GM18499 (cell line): ENCODE results near the gene ZC3H12A.

Experiments used
- ATAC-seq: cut with Tn5 transposase; IDR thresholded peaks from one replicate; pipeline ENCODE4 v1.9.1; 2021; ENCODE audit warnings: moderate number of reproducible peaks; ENCODE audit not compliant: insufficient read depth, unreplicated experiment

The ZC3H12A gene

GRCh38 chr1:37477946-37478345 is 3.6 kb downstream of the ZC3H12A start:
- ATAC-seq, result no peak

GRCh38 chr1:37478451-37478881 is 4.1 kb downstream of the ZC3H12A start:
- ATAC-seq, result no peak

GRCh38 chr1:37478890-37479254 is 4.5 kb downstream of the ZC3H12A start:
- no peak for ATAC-seq

- no peak for ATAC-seq
These were observed 5.1 kb downstream of the ZC3H12A start for GRCh38 chr1:37479255-37480124.

- no peak for ATAC-seq
These were observed 5.7 kb downstream of the ZC3H12A start for GRCh38 chr1:37480125-37480466.

- no peak for ATAC-seq
These were observed 6.4 kb downstream of the ZC3H12A start for GRCh38 chr1:37480581-37481288.

- ATAC-seq, result no peak
These were observed 7.1 kb downstream of the ZC3H12A start for GRCh38 chr1:37481289-37482003.

- no peak for ATAC-seq
These were observed 7.8 kb downstream of the ZC3H12A start for GRCh38 chr1:37482004-37482785.

- ATAC-seq, result no peak
These were observed 8.7 kb downstream of the ZC3H12A start for GRCh38 chr1:37482796-37483744.

GRCh38 chr1:37483785-37484184 is 9.4 kb downstream of the ZC3H12A start:
- no peak for ATAC-seq

- no peak for ATAC-seq
These were observed 10.1 kb downstream of the ZC3H12A start for GRCh38 chr1:37484325-37485051.

GRCh38 chr1:37485902-37486679 is 11.7 kb downstream of the ZC3H12A start:
- no peak for ATAC-seq

- no peak for ATAC-seq
These were observed 12.6 kb downstream of the ZC3H12A start for GRCh38 chr1:37486680-37487618.

GRCh38 chr1:37487619-37487984 is 13.2 kb downstream of the ZC3H12A start:
- no peak for ATAC-seq

GRCh38 chr1:37493336-37494098 is 19.1 kb downstream of the ZC3H12A start:
- no peak for ATAC-seq

GRCh38 chr1:37495875-37496274 is 21.5 kb downstream of the ZC3H12A start:
- no peak for ATAC-seq
